Measurements from ENCODE around the gene CCL4L2. TPM values are rescaled to one million over a fixed set of nuclear protein-coding genes. Genes with fewer than 3 reads are reported as not detected.
"Not testable (repeated sequence)": the region's sequence is repeated elsewhere in the genome, so short reads cannot be mapped to it uniquely, and the experiment has no call there.

The CCL4L2 gene
- total RNA-seq = 1 to 10 TPM in 1 of 4 donors, not detected in 3; 2.3 TPM

- H3K9me3 ChIP-seq; intact Hi-C loops (cut with DNase I); DNase-seq; H3K27ac ChIP-seq; H3K4me1 ChIP-seq; H3K36me3 ChIP-seq; H3K27me3 ChIP-seq; H3K4me3 ChIP-seq (replicated peaks in 1 of 3): not testable (repeated sequence)
- 80 to 81% methylated on average over 7 of the region's 7 CpGs for WGBS, 2 donors
Observed at GRCh38 chr17:36210439-36211211, at the start of gene CCL4L2. Gene CCL4L2 (plus strand): TSS chr17:36211063.

GRCh38 chr17:36168836-36169235 lies 42.0 kb upstream of the CCL4L2 start:
- no CpG with 5 or more reads among the region's 8 CpGs for WGBS, 2 donors
- H3K27ac ChIP-seq; H3K27me3 ChIP-seq; H3K4me1 ChIP-seq; H3K4me3 ChIP-seq (replicated peaks in 1 of 3); H3K36me3 ChIP-seq; H3K9me3 ChIP-seq; DNase-seq; intact Hi-C loops (cut with DNase I): not testable (repeated sequence)

DNA sequence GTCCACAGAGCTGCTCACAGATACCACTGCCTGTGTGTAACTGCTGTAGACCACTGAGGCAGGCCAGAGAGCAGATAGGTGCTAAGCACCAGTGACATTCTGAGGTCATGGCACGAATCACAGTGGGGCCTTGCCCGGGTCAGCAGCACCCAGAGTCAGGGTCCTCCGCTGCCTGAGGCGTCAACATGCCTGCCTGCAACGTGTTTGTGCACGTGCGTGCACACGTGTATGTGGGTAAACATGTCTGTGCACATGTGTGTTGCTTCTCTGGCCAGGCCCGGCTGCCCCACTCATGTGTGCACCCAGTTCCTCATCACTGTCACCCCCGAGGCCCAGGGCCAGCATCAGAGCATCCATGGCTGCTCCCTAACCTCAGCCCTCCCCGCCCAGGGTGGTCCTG lies 34.3 kb upstream of the CCL4L2 start, which contains the start of gene TBC1D3B:
TBC1D3B (minus strand) TSS at position 101 of the 400 bp plus-strand sequence. CDS start 1,586 bp downstream, outside the sequence.
- H3K27ac ChIP-seq; H3K27me3 ChIP-seq; intact Hi-C loops (cut with DNase I); H3K4me1 ChIP-seq; H3K4me3 ChIP-seq (replicated peaks in 1 of 3); DNase-seq; H3K36me3 ChIP-seq; H3K9me3 ChIP-seq: not testable (repeated sequence)
- 100% methylated on average over 1 of the region's 11 CpGs; no CpG with 5 or more reads in 1 of the 2 donors for WGBS, 2 donors

DNA sequence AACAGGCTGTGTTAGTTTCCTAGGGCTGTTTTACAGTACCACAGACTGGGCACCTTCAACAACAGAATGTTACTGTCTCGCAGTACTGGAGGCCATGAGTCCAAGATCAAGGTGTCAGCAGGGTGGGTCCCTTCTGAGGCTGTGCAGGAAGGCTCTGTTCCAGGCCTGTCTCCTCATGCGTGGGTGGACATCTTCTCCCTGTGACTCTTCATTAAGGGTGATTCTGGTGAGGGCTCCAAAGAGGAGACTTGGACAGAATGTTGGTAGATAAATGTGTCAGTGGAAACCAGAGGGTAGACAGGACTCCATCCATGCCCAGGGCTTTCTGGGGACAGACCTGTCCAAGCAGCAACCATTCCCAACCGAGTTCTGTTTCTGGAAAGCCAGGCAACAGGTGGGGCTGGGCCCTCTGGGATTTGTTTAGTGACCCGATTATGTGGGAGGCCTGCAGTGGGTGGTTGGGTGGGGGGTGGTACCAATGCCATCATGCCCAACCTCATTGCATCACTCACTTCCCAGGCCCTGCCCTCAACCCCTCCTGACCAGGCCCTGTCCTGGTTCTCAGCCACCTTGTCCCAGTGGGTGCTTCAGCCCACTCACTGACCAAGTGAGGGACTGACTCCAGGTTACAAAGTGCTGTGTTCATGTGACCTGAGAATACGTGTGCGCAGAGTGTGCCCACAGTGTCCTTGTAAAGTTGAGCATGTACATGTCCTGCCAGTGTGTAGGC lies 29.3 kb upstream of the CCL4L2 start:
- intact Hi-C loops (cut with DNase I); DNase-seq: not testable (repeated sequence)

GRCh38 chr17:36182176-36183000 lies 28.5 kb upstream of the CCL4L2 start:
- Histone ChIP-seq H3K4me3 (replicated peaks in 1 of 3) (peak overlapping the region; percentile 17 to 50 (median 43)), H3K4me1 (peaks cover 7 to 13% of the 10 kb centered on the region in 2 donors), H3K36me3 (no peaks in the 10 kb centered on the region), H3K27ac (peak overlapping the region in 1 of 3 donors; percentile 32), H3K27me3 (peaks cover 5% of the 10 kb centered on the region), H3K9me3 (no peaks in the 10 kb centered on the region)
- peak; percentile 12 to 35 for DNase-seq
- intact Hi-C loops (cut with DNase I) = no loop called here
- WGBS, 2 donors = 24 to 36% methylated on average over 18 to 48 of the region's 48 CpGs
- TF ChIP-seq, protein P1, sequence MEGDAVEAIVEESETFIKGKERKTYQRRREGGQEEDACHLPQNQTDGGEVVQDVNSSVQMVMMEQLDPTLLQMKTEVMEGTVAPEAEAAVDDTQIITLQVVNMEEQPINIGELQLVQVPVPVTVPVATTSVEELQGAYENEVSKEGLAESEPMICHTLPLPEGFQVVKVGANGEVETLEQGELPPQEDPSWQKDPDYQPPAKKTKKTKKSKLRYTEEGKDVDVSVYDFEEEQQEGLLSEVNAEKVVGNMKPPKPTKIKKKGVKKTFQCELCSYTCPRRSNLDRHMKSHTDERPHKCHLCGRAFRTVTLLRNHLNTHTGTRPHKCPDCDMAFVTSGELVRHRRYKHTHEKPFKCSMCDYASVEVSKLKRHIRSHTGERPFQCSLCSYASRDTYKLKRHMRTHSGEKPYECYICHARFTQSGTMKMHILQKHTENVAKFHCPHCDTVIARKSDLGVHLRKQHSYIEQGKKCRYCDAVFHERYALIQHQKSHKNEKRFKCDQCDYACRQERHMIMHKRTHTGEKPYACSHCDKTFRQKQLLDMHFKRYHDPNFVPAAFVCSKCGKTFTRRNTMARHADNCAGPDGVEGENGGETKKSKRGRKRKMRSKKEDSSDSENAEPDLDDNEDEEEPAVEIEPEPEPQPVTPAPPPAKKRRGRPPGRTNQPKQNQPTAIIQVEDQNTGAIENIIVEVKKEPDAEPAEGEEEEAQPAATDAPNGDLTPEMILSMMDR (IDR thresholded peaks at IDR 0.05) = no peak
- TF ChIP-seq POLR2A (IDR thresholded peaks at IDR 0.05) = no peak

More for the DNA sequence above, 29.3 kb upstream of the CCL4L2 start:
- H3K4me1 ChIP-seq = peaks cover 7 to 13% of the 10 kb centered on the region in 2 donors
- WGBS, 2 donors = 92 to 95% methylated on average over 6 of the region's 6 CpGs
- not testable (repeated sequence) for H3K9me3 ChIP-seq; H3K4me3 ChIP-seq (replicated peaks in 1 of 3); H3K27me3 ChIP-seq; H3K27ac ChIP-seq; H3K36me3 ChIP-seq

- H3K4me3 ChIP-seq (replicated peaks in 1 of 3) = peak overlapping the region; percentile 17 to 50 (median 43)
- intact Hi-C loops (cut with DNase I) = no loop called here
- no peaks in the 10 kb centered on the region for H3K9me3 ChIP-seq
- 5 to 11% methylated on average over 27 to 49 of the region's 76 CpGs for WGBS, 2 donors
- peak overlapping the region in 1 of 3 donors; percentile 32 for H3K27ac ChIP-seq
- H3K27me3 ChIP-seq = peaks cover 5% of the 10 kb centered on the region
- H3K36me3 ChIP-seq = no peaks in the 10 kb centered on the region
- DNase-seq = peak; percentile 61 to 71
- peak in 1 of 2 donors; percentile 16 for TF ChIP-seq POLR2A (IDR thresholded peaks at IDR 0.05)
- TF ChIP-seq, protein P1 (IDR thresholded peaks at IDR 0.05) = no peak
- H3K4me1 ChIP-seq = peaks cover 7 to 13% of the 10 kb centered on the region in 2 donors
Observed at GRCh38 chr17:36183001-36183971, 27.6 kb upstream of the CCL4L2 start.

Measured in thyroid gland (tissue), 4 donors.